Anterior cingulate cortex (tissue), 58 donors: ENCODE measurements around the gene SVIL.
"Not testable (repeated sequence)": the region's sequence is repeated elsewhere in the genome, so short reads cannot be mapped to it uniquely, and the experiment has no call there.

Source experiments
- DNase-seq, 58 donors: peaks; one replicate each; lab custom pipeline; 2025; lab: John Stamatoyannopoulos, UW

Gene SVIL

GRCh38 chr10:29530112-29530976 lies 104.4 kb downstream of the SVIL start:
- no peak for DNase-seq

DNA sequence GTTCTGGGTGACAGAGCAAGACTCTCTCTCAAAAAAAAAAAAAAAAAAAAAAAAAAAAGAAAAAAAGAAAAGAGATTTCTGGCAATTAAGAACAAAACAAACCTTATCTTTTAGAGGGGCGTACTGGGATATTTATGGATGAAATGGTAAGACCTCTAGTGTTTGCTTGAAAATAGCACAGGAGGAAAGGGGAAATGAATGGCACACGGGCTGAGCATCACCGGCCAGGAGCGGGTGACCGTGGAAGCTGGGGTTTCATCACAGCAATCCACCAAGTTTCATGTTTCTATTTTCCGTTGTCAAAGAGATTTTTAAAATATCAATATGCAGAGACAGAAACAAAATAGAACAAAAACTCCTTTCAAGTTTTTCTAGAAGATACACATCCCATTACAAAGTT lies 105.6 kb downstream of the SVIL start:
- DNase-seq: no peak

DNA sequence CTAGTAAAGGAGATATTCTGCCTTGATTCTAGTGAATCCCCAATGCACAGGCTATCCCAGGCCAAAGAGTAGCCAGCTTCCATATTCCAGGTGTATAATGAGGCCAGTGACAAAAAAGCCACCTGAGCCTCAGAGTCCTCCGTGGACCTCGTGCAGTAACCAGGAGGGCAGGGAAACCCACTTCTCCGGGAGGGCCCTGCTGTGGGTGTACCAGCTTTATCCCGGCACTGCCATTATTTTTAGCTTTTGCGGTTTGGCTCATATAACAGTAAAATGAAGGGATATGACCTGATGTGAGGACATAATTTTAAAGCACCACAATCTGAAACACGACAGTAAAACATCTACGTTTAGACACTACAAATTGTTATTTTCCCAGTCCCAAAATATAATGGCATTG lies 109.0 kb downstream of the SVIL start:
- DNase-seq: no peak

- DNase-seq: no peak
Observed at GRCh38 chr10:29524720-29525119, 110.1 kb downstream of the SVIL start.

DNA sequence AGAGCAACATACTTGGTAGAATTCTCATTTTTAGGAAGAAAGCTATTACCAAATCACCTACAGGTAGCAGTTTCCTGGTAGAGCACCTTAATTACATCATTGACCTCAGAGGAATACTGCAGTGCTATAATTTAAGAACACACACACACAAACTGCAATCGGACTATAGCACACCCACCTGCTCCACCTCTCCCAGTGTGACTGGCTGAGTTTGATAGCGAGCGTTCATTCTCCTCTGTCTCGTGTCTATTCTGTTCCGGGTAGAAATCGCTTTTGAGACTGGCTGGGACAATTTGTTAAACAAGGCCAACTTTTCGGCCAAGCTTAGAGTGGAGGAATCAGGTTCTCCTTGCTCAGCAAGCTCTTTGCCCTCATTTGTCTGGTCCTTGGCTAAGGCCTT lies 110.5 kb downstream of the SVIL start:
- DNase-seq: no peak

DNA sequence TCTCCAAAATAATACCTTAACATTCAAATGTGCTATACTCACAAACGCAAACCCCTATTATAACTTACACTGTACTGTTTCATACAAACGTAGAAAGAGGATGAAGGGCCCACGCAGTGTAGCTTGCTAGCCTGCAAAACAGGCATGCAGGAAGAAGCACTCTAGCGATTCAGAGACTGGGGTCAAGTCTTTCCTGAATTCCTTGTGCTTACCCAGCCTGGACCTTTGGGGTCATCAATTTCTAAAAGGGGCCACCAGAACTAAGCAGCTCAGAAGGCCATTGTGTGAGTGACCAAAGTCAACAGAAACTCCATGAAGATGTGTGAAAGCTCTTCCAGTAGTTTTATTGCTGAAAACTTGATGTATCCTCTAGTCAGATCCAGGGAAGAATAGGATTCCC lies 111.9 kb downstream of the SVIL start:
- DNase-seq: no peak

- no peak for DNase-seq
Observed at GRCh38 chr10:29522061-29522855, 112.5 kb downstream of the SVIL start.

- no peak for DNase-seq
Observed at GRCh38 chr10:29519659-29520058, 115.1 kb downstream of the SVIL start.

DNA sequence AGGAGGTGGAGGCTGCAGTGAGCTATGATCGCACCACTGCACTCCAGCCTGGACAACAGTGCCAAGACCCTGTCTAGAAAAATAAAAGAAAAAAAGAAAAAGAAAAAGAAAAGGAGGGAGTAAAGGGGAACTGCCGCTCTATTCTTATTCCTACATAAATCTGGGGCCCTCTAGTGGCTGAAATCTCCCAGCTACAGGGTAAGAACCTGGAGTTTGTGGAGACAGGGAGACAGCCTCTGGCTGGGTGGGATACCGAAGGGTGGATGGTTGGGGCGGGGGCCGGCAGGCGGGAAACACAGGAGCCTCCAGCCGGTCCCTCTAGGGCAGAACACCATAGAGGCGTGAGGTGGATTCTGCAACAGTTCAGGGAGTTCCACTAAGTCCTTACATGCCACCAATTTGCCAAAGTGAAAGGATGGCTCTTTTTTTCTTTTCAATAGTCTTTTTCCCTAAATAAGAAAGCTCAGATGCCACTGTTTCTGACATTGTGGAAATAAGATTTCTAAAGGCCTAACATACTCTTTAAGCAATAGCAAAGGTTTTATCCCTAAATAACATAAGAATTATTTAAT lies 117.3 kb downstream of the SVIL start:
- DNase-seq: peak in 5 of 58 donors; percentile 3 to 27 (median 11)

GRCh38 chr10:29516309-29516932 lies 118.3 kb downstream of the SVIL start:
- not testable (repeated sequence) for DNase-seq

DNA sequence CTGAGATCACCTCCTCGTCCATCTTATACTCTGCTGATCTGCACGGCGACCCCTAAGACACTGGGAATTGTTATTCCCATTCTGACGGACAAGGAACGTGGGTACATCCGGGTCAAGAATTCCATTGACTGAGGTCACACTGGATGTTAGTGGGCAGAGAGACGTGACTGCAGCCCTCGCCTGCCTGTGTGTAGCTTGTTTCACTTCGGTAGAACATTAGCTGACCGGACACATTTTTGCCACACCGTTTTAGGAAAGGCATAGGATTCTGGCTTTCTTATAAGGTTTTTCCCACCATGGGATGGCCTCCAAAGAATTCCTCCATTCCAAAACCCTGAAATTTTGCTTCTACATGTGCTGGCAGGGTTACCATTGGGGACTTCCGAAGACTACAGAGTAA lies 118.9 kb downstream of the SVIL start:
- not testable (repeated sequence) for DNase-seq

DNA sequence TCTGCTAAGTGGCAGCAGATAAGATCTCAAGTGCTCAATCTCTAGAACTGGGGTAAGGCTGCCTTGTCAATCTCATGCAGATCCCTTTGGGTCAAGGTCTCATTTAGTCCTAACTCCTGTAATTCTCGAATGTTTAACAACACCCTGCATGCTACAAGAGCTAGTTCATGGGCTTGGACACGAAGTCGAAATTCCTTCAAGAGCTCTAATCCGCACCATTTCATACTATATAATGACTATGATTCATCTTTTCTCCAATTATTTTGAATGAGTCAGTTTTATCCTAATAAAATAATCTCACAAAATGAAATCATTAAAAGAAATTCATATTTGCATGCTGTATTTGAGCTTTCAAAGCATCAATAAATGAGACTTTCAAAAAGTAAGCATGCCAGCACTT lies 119.7 kb downstream of the SVIL start:
- not testable (repeated sequence) for DNase-seq

DNA sequence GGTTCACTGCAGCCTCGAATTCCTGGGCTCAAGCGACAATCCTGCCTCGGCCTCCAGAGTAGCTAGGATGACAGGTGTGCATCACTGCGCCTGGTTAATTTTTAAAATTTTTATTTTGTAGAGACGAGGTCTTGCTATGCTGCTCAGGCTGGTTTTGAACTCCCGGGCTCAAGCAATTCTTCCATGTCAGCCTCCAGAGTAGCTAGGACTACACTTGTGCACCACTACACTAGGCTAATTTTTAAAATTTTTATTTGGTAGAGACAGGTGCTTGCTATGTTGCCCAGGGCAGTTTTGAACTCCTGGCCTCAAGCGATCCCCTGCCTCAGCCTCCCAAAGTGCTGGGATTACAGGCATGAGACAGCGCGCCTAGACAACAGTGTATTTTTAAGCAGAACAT lies 120.5 kb downstream of the SVIL start:
- no peak for DNase-seq

- no peak for DNase-seq
Observed at GRCh38 chr10:29512425-29512974, 122.3 kb downstream of the SVIL start.

DNA sequence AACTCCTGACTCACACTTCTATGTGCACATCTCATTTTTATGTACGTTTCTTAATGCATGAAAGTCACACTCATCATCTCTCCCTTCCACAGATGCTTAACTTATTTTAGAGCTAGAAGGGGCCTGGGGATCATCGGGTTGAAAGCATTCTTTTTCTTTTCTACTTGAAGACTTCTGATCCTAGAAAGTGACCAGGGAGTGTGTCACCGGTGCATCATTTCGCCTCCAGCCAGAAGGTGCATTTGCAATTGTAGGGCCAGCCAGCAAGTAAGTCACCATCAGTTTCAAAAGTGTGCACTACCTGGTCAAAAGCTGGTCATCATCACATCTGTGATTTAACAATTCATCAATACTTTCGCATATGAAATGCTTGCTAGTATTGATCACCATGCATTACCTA lies 123.0 kb downstream of the SVIL start:
- not testable (repeated sequence) for DNase-seq

- not testable (repeated sequence) for DNase-seq
Observed at GRCh38 chr10:29510483-29511157, 124.2 kb downstream of the SVIL start.

DNA sequence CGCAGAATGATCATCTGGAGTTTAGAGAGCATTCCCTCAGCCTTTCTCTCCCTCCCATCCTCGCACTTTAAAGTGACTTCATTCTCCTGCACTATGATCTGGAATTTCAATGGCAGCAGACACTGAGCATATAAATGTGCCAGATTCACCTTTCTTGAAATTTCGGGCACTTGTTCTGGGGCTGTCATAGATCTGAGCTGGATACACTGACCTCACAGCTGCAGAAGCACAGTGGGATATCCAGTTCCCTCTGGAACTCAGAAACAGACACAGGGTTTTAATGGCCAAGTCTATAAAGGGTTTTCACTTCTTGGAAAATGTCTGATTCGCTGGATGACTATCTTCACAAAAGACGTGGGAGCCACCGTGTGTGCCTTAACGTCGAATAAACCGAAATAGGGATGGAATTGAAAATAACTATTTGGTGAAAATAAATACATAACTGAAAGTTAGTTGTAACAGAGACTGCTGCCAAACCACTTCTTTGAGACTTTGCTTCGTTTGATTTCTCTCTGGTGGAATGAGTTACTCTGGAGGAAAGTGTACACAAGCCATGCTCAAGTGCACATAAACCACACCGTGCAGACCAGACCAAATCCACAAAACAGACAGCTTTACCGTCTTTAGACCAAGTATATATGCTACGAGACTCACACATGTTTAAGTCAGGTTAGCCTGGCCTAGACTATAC lies 126.1 kb downstream of the SVIL start:
- no peak for DNase-seq

GRCh38 chr10:29507750-29508149 lies 127.0 kb downstream of the SVIL start:
- DNase-seq: not testable (repeated sequence)

- DNase-seq: not testable (repeated sequence)
Observed at GRCh38 chr10:29506324-29506921, 128.3 kb downstream of the SVIL start.
